HT-29 (cell line): Measurements from ENCODE around the gene MESP2. TPM values are rescaled to one million over a fixed set of nuclear protein-coding genes. Genes with fewer than 3 reads are reported as not detected.
"Not testable (repeated sequence)": the region's sequence is repeated elsewhere in the genome, so short reads cannot be mapped to it uniquely, and the experiment has no call there.

Experiments
- DNase-seq: peaks from one replicate; pipeline ENCODE4 v3.0.0-alpha.2; 2015; ENCODE audit warnings: low spot score
- total RNA-seq: library from RNA; depleted of rRNA; stranded (reverse); fragments of >200 nt; shearing (Covaris generic); gene quantifications from 2 replicates; pipeline ENCODE4 v1.2.3, GENCODE V29; 2014

Gene MESP2
- total RNA-seq, 1 experiment from 2014 or later: 0.15 TPM

DNA sequence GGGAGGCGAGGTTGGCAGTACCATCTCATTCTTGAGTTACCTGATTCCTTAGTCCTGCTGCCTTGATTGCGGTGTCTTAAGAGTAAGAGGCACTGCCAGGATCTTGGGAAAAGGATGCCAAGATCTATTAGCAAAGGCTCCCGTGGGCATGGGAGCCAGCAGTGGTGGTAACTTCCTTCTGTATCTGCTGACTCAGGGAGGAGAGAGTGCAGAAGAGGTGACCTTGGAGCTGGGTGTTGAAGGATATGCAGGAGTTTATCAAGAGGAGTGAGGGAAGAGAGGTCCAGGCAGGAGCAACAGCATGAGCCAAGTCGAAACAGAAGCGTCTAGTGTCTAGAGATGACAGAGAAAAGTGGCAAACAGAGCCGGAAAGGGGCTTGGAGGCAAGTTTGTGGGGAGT is 4.5 kb downstream of the MESP2 start:
- no peak for DNase-seq

DNA sequence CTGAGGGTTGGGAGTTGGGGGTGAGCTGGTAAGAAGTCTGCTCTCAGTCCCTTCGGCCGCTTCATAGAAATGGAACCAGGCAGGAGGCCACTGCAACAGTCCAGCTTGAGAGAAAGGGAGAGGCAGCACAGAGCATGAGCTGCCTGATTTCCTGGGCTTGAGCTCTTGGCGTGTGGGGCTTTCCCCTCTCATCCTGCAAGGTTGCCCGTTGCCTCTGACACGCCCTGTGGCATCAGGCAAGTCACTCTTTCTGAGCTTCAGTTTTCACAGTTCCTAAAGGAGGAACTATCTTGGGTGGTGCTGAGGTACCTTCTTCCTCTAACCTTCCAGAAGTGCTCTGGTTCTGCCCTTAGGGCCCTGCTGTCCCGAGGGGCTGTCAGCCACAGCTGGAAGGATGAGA is 4.9 kb downstream of the MESP2 start:
- no peak for DNase-seq

DNA sequence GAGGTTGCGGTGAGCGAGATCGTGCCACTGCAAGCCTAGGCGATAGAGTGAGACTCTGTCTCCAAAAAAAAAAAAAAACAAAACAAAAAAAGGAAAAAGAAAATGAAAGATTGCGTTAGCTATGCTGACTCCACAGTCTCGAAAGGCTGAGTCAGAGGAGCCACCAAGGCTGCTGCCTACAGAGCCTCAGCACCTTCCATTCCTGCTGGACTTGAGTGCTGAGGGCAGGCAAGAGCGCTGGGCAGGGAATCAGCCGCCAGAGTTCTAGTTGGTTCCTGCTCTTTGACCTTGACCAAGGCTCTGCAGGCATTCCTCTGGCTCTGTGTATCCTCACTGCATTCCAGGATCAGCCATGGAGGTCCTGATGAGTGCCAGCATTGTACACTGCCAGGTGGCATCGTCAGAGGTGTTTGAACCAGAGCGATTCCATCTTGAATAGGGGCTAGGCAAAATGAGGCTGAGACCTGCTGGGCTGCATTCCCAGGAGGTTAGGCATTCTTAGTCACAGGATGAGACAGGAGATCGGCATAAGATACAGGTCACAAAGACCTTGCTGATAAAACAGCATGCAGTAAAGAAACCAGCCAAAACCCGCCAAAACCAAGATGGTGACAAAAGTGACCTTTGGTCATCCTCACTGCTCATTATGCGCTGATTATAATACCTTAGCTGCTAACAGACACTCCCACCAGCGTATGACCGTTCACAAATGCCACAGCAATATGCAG is 5.9 kb downstream of the MESP2 start:
- peak; percentile 61 for DNase-seq

DNA sequence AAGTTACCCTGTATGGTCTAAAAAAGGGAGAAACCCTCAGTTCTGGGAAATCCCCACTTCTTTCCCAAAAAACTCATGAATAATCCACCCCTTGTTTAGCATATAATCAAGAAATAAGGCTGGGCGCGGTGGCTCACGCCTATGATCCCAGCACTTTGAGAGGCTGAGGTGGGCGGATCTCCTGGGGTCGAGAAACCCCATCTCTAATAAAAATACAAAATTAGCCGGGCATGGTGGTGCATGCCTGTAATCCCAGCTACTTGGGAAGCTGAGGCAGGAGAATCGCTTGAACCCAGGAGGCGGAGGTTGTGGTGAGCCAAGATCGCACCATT is 6.5 kb downstream of the MESP2 start:
- not testable (repeated sequence) for DNase-seq

DNA sequence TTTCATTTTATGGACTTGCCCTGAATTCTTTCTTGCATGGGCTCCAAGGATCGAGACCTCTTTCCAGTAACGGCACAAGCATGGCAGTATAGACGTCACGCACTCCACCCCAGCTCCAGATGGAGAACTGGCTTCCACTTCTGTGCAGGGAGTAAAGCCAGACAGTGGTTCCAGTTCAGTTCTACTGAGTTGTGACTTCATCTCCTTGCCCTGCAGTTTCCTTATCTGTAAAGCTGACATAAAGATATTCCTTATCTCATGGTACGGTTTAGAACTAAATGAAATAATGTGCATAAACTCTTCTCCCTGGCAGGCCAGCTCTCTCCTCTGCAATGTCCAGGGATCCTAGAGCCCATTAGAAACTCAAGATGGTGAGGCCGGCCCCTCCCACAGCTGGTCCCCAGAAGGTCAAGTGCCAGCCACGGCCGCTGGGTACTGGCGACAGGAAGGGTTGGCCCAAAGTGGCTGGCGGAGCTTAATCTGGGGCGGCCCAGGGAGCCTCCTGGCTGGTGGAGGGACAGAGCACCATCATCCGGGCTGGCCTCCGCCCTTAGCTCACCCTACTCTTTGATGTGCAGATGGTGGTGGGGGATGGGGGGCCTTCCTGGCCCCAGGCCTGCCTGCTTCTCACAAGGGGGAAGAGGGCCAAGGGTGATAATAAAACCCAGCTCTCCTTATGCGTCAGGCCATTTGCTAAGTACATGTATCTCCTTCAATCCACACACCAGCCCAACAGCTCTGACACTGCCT is 7.2 kb downstream of the MESP2 start:
- no peak for DNase-seq

DNA sequence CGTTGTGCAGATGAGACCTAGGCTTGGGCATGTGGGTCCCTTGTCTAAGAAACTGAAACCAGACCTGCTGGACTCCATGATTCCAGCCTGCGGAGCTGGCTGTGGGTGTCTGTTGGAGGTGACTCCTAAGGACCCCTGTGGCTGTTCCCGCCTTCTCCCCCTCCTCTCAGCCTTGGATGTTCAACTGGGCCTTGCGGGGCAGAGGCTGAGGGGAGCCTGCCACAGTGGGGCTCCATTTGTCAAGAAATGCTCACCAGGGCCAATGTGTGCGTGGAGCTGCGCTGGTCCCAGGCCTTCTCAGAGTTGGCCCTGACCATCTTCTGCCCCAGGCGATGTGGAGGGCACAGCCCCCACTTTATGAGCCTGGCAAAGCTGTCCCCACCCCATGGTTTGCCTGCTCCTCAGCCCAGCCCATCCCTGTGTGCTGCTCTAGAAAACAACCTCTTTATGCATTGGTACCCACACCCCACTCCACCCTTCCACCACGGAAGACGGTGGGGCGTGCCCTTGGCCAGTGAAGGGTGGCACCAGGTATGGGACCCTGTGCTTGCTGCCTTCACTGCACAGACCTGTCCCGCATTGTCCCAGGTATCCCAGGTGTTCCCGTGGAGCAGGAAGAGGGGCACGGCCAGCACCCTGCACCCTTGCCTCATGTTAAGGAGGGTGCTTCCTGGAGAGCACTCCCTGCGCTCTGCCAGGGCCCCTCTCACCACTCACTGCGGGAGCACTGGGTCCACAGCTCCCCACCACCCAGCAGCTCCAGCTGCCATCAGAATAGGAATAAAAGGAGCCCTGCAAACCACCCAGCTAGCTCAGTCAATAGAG is 7.9 kb downstream of the MESP2 start:
- no peak for DNase-seq

DNA sequence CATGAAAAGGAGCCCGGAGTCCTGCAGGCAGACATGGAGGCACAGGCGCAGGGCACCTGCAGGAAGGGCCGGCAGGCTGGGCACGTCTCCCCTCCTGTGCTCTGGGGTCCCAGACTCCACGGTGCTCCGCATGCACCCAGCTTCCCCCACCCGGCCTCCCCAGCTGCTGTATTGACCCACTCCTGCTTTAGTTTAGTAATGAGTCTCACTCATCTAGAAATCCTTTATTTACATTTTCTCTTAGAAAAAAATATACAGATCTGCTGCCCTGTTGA is 8.5 kb downstream of the MESP2 start:
- no peak for DNase-seq

DNA sequence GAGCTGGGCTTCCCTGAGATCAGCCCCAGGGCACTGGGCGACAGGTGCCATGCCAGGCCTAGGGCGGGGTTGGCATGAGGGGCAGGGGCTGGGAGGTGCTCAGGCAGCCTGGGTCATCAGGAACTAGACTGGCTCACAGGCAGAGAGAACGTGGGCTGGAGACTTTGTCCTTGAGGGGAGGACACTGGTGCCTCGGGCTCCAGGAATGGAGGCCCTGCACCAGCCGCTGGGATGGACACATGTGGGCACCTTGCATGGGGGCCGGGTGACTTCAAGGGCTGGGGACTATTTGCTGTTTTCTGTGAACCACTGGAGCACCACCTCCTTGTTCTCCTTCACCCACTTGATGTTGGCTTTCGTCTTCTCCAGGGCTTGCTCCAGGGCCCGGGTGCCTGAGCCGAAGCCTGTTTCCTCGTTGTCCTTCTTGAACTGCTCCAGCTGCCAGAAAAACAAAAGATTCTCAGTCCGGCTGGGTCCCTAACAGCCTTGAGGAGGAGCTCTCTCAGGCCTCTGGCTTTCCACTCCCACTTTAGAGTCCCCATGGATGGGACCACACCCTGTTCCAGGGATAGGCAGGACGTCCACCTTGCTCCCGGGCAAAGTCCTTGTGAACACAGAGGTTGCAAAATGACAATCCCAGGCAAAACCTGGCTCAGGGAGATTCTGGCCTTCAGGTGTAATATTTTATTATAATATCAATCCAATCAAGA is 9.1 kb downstream of the MESP2 start:
- DNase-seq: peak; percentile 72

DNA sequence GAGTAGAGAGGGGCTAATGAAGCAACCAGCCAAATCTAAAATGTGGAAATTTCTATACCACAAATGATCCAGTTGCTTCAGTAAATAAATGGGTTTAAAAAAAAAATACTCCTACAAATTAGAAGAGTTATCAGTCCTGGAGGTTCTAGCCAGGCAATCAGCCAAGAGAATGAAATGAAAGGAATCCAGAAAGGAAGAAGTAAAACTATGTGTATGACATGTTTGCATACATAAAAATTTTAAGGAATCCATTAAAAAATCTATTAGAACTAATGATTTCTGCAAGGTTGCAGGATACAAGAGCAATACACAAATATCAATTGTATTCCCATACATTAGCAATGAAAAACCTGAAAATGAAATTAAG is 9.6 kb downstream of the MESP2 start:
- DNase-seq: no peak

DNA sequence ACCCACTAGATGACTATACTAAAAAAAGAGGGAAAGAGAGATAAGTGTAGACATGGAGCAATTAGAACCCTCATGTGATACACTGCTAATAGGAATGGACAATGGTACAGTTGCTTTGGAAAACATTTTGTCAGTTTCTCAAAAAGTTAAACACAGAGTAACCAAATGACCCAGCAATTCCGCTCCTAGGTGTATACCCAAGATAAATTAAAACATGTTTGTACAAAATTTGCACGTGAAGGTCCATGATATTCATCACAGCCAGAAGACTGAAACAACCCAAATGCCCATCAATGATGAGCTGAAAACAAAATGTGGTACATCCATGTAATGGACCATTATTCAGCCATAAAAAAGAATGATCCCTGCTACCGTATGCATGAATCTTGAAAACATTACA is 11.8 kb downstream of the MESP2 start:
- no peak for DNase-seq

DNA sequence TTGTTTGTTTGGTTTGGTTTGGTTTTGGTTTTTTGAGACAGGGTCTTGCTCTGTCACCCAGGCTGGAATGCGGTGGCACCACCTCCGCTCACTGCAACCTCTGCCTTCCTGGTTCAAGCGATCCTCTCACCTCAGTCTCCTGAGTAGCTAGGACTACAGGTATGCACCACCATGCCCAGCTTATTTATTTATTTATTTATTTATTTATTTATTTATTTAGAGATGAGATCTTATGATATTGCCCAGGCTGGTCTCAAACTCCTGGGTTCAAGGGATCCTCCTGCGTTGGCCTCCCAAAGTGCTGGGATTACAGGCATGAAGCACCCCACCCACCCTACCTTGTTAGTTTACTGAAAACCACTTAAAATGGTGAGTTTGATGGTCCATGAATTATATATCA is 12.5 kb downstream of the MESP2 start:
- DNase-seq: not testable (repeated sequence)

DNA sequence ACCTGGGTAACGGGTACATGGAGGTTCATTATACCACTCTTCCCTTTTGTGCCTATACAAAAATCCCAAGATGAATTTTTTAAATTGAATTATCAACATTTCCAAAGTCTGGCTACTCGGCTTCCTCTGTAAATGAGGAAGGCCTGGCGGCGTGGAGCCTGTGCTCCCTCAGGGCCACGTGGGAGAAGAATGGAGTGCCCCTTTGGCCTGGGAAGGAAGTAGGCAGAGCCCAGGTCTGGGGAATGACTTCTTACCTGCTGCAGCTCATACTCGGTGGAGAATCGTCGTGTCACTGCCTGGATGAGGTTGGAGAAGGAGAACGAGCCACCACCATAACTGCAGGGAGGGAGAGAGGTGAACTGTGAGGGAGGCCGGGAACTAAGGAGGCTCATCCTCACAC is 14.1 kb downstream of the MESP2 start:
- DNase-seq: no peak

DNA sequence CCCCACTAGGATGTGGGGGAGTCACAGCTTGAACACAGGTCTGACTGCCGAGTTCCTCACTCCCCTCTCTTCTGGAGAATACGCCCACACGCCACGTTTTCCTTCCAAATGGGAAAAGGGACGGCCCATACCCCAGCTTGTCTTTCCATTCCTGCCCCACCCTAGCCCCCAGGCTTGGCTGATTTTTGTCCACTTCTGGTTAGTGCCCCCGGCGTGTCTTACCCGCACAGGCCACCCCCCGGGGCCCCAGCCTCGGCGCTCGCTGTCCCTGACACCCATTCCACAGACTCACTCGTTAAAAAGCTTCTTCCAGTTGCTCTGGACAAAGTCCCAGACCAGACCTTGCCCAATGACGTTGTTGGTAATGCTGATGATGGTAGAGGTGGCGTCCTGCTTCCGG is 14.5 kb downstream of the MESP2 start:
- DNase-seq: no peak

DNA sequence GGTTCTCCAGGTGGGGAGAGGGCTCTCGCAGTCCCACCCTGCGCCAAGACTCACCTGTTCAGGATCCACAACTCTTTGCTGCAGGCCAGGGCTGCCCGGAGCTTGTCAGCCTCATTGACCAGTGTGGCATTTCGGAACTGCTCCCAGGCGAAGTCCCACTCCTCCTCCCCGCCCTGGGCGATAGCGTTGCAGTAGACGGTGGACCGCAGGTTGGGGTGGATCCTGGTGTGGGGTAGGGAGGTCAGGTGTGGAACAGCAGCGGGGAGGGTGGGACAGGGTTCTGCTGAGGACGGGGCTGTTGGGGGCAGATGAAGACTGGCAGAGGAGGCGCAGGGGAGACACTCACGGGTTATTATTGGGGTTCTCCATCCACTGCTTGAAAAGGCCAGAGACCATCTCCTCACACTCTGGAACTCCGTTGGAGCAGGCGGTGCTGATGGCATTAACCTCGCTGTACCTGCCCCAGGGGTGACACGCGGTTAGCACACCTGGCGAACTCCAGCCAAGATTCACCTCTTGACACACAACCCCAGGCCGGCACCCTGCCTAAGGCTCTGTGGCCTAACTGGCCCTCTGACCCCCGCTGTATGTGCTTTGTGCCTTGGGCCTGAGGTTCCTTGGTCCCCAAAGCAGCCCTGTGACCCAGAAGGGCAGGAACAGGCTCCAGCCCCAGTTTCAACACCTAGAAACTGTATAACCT is 16.1 kb downstream of the MESP2 start:
- no peak for DNase-seq

DNA sequence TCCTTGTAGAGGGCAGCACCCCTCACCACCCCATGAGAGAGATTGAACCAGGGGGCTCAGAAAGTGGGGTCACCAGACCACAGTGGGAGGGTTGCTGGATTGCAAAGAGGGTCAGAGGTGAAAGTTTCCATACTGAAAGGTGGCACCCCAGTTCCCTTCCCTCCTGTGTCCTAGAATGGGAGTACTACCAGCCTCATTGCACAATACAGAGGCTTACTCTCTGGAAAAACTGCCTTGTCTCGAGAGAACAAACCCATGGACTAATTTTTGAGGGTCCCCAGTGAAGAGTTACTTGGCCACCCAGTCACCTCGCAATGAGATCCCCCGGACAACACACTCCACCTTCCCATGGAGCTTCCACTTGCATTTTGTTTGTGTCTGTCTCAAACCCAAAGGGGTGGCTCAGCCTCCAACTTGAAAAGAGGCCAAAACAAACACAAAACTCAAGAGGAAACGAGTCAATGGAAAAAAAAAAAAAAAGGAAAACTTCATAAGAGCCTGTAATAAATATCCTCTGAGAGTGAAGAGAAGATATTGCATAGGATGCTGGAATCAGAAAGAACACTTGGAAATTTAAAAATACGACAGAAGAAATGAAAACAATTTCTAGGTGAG is 18.6 kb downstream of the MESP2 start:
- no peak for DNase-seq

DNA sequence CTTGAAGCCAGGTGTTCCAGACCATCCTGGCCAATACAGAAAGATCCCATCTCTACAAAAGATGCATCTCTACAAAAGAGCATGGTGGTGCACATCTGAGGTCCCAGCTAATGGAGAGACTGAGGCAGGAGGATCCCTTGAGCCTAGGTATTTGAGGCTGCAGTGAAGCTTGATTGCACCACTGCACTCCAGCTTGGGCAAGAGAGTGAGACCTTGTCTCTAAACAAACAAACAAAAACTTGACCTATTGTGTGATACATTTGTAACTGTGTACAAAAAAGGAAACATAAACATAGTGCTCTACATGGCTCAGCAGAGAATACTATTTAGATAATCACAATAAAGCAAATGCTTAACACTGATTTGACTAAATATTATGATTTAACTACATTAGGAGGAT is 19.9 kb downstream of the MESP2 start:
- DNase-seq: no peak

DNA sequence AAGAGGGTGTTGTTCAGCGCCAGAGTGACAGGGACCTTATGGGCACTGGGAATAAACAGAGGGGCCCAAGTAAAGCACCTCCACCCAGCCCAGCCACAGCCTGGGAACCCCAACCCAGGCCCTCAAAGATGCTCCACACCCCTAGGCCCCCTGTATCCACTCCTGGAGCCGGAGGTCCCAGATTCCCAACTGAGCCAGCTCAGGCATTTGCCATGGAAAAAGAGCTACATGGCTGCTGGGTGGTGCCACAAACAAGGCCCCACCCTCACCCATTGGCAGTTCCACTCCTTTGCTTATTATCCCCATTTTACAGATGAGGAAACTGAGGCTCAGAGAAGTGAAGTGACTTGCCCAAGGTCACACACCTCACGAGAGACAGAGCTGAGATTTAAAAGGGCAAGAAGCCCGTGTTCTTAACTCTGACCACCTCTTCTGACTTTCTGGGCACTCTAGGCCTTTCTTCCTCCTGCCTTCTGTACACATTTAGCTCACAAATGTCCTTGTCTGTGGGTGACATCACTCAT is 21.6 kb downstream of the MESP2 start:
- DNase-seq: no peak

DNA sequence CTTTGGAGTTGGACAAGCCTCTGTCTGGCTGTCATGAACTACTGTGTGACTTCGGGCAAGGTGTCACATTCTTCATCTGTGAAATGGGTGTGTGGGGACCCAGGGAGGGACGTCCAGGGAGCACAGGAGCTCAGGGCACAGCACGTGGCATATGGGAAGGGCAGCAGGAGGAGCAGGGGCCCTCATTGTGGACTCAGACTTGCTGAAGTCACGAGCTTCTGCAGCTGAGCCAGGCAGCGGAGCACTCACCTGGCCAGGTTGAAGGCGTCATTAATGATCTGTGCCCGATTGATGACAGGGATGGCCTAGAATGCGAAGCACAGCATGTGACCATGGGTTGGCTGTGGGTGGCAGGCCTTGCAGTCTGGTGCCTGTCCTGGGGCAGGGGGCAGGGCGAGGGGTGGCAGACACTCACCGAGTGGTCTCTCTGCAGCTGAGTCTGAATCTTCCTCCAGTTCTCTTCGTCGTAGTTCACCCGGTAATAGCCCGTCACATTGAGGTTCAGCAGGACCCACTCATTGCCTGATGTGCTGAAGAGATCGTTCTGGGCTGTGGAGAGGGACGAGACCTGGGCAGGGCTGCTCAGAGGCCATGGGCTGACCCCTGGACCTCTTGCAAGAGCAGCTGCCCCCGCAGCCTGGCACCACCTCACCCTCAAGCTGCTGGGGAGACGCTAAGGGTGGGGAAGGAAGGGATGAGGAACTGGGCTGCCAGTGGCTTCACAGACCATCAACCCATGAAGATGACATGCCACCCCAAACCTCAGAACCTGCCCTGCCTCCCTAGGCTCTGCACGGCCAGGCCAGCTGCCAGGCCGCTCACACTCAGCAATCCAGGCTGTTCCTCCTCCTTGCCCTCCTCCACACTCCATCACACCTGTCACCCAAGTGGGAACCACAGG is 23.1 kb downstream of the MESP2 start:
- no peak for DNase-seq

DNA sequence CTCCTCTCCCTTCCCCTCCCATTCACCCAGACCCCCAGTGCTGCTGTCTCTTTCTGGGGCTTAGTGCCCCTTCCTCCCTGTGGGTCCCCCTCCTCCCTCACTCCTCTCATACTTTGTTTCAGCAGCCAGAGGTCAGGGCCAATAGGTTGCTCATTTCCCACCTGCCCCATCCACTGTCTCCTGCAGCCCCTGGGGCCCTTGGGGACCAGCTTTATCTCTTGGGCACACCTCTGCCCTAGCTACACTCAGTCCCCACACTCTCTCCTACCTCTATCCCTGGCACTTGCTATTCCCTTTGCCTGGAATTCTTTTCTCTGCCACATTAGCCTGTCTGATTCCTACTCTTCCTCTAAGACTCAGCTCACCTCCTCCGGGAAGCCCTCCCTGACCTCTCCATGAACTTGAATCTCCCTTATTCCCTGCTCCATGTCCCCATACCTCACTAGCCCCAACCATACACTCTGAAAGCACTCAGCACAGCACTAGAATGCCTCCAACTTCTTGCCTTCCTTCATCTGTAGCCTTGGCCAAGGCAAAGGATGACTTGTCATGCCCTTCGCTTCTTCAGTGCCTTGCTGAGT is 23.9 kb downstream of the MESP2 start:
- DNase-seq: no peak
